Endodermal cell (in vitro differentiated cells): Measurements from ENCODE around the gene SAC3D1. TPM values are rescaled to one million over a fixed set of nuclear protein-coding genes. Genes with fewer than 3 reads are reported as not detected.

Experiments used
- DNase-seq: peaks from one replicate; pipeline ENCODE4 v3.0.0-alpha.2; 2017
- H3K27ac ChIP-seq: 2 replicates; pipeline ENCODE4 v1.5.1; 2013; ENCODE audit warnings: mild to moderate bottlenecking, low read depth, low read length, moderate library complexity
- H3K27me3 ChIP-seq: 2 replicates; pipeline ENCODE4 v1.6.1; 2013; ENCODE audit warnings: mild to moderate bottlenecking, low read length, moderate library complexity; ENCODE audit not compliant: insufficient read depth, control insufficient read depth, poor library complexity, severe bottlenecking
- H3K36me3 ChIP-seq: 2 replicates; pipeline ENCODE4 v1.7.0; 2013; ENCODE audit warnings: mild to moderate bottlenecking, low read length, moderate library complexity; ENCODE audit not compliant: control insufficient read depth, insufficient read depth
- H3K4me1 ChIP-seq: one replicate; pipeline ENCODE4 v1.7.0; 2013; ENCODE audit warnings: low read length; ENCODE audit not compliant: control insufficient read depth, insufficient read depth
- H3K4me3 ChIP-seq: 2 replicates; pipeline ENCODE4 v1.5.1; 2013; ENCODE audit warnings: mild to moderate bottlenecking, low read length, moderate library complexity
- H3K9ac ChIP-seq: 2 replicates; pipeline ENCODE4 v1.6.1; 2013; ENCODE audit warnings: mild to moderate bottlenecking, low read length, moderate library complexity; ENCODE audit not compliant: poor library complexity, severe bottlenecking; ENCODE audit errors: extremely low read depth
- H3K9me3 ChIP-seq: 2 replicates; pipeline ENCODE4 v1.6.1; 2013; ENCODE audit warnings: mild to moderate bottlenecking, low read length, moderate library complexity; ENCODE audit not compliant: control insufficient read depth
- H3K27ac Mint-ChIP-seq: 2 replicates; pipeline ENCODE4 v1.8.0; 2020; ENCODE audit warnings: mixed read lengths
- H3K27me3 Mint-ChIP-seq: 2 replicates; pipeline ENCODE4 v1.8.0; 2021; ENCODE audit warnings: mild to moderate bottlenecking, mixed read lengths; ENCODE audit not compliant: insufficient read depth
- H3K36me3 Mint-ChIP-seq: 2 replicates; pipeline ENCODE4 v1.8.0; 2020; ENCODE audit warnings: low read depth, mixed read lengths
- H3K4me1 Mint-ChIP-seq: 2 replicates; pipeline ENCODE4 v1.8.0; 2020; ENCODE audit warnings: mixed read lengths
- H3K4me3 Mint-ChIP-seq: 2 replicates; pipeline ENCODE4 v1.8.0; 2020; ENCODE audit warnings: mild to moderate bottlenecking, moderate library complexity, mixed read lengths
- H3K9me3 Mint-ChIP-seq: 2 replicates; pipeline ENCODE4 v1.8.0; 2020; ENCODE audit warnings: mild to moderate bottlenecking, mixed read lengths
- WGBS, 2 experiments: methylation state at CpG; one replicate each; pipeline versions ENCODE4 v1.1.5 to v1.1.7; 2013; ENCODE audit warnings: missing lambda C conversion rate in 2 of 2, mixed read lengths in 1 of 2; ENCODE audit not compliant: insufficient coverage in 1 of 2, insufficient read length in 1 of 2; 5-methylcytosine and 5-hydroxymethylcytosine counted together
- total RNA-seq, 2 donors: library from RNA; stranded (reverse); fragmentation: NEBNext Ultra II Directional in 1 of 2; extraction: Animal tissue kit (Norgen Biotek cat#: 25700) in 1 of 2; gene quantifications; 2 replicates in 1 of 2; 3 replicates in 1 of 2; pipeline ENCODE4 v1.2.1, GENCODE V29; 2021
- TF ChIP-seq, protein P1 (sequence below): fragments of 200-600 bp; sonication (generic); conservative IDR thresholded peaks from 2 replicates; pipeline ENCODE4 v1.5.0; 2021; ENCODE audit warnings: antibody characterized with exemption, mild to moderate bottlenecking

SAC3D1 gene
- total RNA-seq, 2 donors from 2014 or later, result 11.4 to 12.0 TPM

DNA sequence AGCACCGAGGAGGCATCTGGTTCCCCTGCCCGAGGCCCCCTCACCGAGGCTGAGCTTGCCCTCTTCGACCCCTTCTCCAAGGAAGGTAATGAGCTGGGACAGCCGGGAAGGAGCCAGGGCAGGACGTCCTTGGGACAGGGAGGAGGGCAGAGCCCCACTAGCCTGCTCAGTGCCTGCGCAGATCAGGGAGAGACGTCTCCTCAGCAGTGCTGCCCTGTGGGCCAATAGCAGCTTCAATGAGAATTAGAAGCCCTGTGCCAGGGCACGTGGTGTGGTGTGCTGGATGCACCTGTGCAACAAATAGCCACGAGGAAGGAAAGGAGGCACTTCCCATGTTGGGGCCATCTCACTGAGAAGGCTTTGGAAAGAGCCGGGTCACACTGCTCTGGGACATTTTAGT lies 5.4 kb upstream of the SAC3D1 start:
- no peaks in the 10 kb centered on the region for H3K4me1 ChIP-seq
- H3K36me3 ChIP-seq, result peaks cover 5% of the 10 kb centered on the region
- H3K27ac Mint-ChIP-seq, result no peak overlapping the region
- H3K9ac ChIP-seq, result no peak overlapping the region
- 92 to 95% methylated on average over 8 to 11 of the region's 11 CpGs for WGBS, 2 experiments
- no peak overlapping the region for H3K27ac ChIP-seq
- no peaks in the 10 kb centered on the region for H3K27me3 ChIP-seq
- H3K4me1 Mint-ChIP-seq, result peaks cover 1% of the 10 kb centered on the region
- H3K4me3 Mint-ChIP-seq, result no peak overlapping the region
- H3K27me3 Mint-ChIP-seq, result no peaks in the 10 kb centered on the region
- TF ChIP-seq, protein P1, sequence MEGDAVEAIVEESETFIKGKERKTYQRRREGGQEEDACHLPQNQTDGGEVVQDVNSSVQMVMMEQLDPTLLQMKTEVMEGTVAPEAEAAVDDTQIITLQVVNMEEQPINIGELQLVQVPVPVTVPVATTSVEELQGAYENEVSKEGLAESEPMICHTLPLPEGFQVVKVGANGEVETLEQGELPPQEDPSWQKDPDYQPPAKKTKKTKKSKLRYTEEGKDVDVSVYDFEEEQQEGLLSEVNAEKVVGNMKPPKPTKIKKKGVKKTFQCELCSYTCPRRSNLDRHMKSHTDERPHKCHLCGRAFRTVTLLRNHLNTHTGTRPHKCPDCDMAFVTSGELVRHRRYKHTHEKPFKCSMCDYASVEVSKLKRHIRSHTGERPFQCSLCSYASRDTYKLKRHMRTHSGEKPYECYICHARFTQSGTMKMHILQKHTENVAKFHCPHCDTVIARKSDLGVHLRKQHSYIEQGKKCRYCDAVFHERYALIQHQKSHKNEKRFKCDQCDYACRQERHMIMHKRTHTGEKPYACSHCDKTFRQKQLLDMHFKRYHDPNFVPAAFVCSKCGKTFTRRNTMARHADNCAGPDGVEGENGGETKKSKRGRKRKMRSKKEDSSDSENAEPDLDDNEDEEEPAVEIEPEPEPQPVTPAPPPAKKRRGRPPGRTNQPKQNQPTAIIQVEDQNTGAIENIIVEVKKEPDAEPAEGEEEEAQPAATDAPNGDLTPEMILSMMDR, result no peak
- H3K4me3 ChIP-seq, result no peak overlapping the region
- H3K36me3 Mint-ChIP-seq, result peaks cover 22% of the 10 kb centered on the region
- DNase-seq, result no peak
- no peaks in the 10 kb centered on the region for H3K9me3 ChIP-seq
- no peaks in the 10 kb centered on the region for H3K9me3 Mint-ChIP-seq

DNA sequence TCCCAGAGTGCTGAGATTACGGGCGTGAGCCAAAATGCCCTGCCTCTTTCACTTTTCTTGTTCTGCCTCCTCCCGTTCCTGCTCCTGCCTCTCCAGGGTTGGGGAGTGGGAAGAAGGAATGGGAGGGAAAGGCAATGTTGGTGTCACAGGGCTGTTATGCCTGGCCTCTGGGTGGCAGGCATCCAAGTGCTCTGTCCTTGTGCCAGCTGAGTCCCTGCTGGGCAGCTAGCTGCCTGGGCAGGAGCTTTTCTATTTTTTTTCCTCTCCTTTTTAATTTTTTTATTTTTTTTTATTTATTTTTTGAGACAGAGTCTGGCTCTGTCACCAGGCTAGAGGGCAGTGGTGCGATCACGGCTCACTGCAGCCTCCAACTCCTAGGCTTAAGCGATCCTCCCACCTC lies 4.1 kb upstream of the SAC3D1 start:
- Histone ChIP-seq H3K36me3 (peaks cover 5% of the 10 kb centered on the region), H3K9me3 (no peaks in the 10 kb centered on the region), H3K27me3 (no peaks in the 10 kb centered on the region), H3K4me3 (no peak overlapping the region), H3K9ac (no peak overlapping the region), H3K4me1 (no peaks in the 10 kb centered on the region), H3K27ac (no peak overlapping the region)
- WGBS, 2 experiments, result 92 to 94% methylated on average over 2 to 6 of the region's 6 CpGs
- Mint-ChIP-seq H3K4me1 (peaks cover 2% of the 10 kb centered on the region), H3K4me3 (no peak overlapping the region), H3K9me3 (no peaks in the 10 kb centered on the region), H3K27me3 (no peaks in the 10 kb centered on the region), H3K27ac (no peak overlapping the region), H3K36me3 (peaks cover 22% of the 10 kb centered on the region)
- no peak for DNase-seq
- TF ChIP-seq, protein P1, result no peak

DNA sequence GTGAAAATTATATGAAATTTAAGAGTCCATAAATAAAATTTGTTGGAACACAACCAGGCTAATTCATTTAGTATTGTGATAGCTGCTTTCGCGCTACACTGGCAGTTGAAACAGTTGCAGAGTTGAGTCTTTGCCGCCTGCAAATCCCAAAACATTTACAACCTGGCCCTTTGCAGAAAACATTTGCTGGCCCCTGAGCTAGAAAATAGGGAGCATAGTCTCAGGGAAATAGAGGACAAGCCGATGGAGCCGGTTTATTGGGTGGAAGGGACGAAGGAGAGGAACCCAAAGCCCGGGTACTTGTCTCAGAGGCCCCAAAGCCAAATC lies 527 bp upstream of the SAC3D1 start:
- Histone ChIP-seq H3K9ac (peak overlapping the region; percentile 63), H3K4me1 (no peaks in the 10 kb centered on the region), H3K9me3 (no peaks in the 10 kb centered on the region), H3K36me3 (peaks cover 12% of the 10 kb centered on the region), H3K4me3 (peak overlapping the region; percentile 84), H3K27ac (peak overlapping the region; percentile 91), H3K27me3 (no peaks in the 10 kb centered on the region)
- Mint-ChIP-seq H3K27ac (peak overlapping the region; percentile 96), H3K4me3 (peak overlapping the region; percentile 77), H3K4me1 (peaks cover 2% of the 10 kb centered on the region), H3K27me3 (no peaks in the 10 kb centered on the region), H3K9me3 (no peaks in the 10 kb centered on the region), H3K36me3 (peaks cover 24% of the 10 kb centered on the region)
- TF ChIP-seq, protein P1, result no peak
- no peak for DNase-seq
- 28 to 31% methylated on average over 7 of the region's 7 CpGs for WGBS, 2 experiments
